ENCODE measurements around the gene AFP. TPM values are rescaled to one million over a fixed set of nuclear protein-coding genes. Genes with fewer than 3 reads are reported as not detected.

The AFP gene
- total RNA-seq, 4 donors from 2014 or later = not detected

DNA sequence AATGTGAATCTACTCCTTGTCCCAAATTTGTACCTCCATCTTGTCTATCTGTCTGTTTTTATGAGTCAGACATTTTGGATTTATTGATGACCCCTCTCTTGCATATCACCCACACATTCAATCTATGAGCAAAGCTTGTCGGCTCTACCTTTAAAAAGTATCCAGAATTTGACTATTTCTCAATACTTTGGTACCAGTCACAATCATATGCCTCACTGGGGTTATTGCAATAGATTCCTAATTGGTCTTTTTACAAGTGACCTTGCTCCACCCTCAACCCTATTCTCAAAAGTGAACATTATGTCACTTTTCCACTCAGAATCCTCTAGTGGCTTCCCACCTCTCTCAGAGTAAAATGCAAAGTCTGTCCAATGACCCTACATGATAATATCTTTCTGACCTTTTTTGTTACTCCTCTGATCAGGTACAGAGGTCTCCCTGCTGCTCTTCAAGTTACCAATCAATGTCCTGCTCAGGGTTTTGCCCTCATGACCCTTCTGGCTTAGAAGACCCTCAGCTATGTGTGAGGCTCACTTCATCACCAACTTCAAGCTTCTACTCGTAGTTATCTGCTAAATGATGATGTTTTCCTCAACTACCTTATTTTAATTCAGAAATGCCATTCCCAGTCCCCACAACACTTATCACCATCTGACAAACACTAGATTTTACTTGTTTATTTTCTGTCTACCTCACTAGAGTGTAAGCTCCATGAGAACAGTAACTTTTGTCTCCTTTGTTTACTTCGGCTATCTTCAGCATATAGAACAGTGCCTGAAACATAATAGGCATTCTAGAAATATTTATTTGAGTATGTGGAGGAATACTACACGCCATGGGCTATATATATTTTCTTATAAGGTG, 22.4 kb downstream of the AFP start:
- no peak for DNase-seq (ENCODE audit: low spot score in 2 of 2)
- Histone ChIP-seq H3K27ac (no peak overlapping the region), H3K27me3 (no peaks in the 10 kb centered on the region), H3K4me1 (no peaks in the 10 kb centered on the region), H3K4me3 (no peak overlapping the region), H3K9me3 (no peaks in the 10 kb centered on the region), H3K36me3 (no peaks in the 10 kb centered on the region)
- TF ChIP-seq EP300 (IDR thresholded peaks at IDR 0.05) (no peak), POLR2A (IDR thresholded peaks at IDR 0.05) (no peak)
- TF ChIP-seq, protein P1, sequence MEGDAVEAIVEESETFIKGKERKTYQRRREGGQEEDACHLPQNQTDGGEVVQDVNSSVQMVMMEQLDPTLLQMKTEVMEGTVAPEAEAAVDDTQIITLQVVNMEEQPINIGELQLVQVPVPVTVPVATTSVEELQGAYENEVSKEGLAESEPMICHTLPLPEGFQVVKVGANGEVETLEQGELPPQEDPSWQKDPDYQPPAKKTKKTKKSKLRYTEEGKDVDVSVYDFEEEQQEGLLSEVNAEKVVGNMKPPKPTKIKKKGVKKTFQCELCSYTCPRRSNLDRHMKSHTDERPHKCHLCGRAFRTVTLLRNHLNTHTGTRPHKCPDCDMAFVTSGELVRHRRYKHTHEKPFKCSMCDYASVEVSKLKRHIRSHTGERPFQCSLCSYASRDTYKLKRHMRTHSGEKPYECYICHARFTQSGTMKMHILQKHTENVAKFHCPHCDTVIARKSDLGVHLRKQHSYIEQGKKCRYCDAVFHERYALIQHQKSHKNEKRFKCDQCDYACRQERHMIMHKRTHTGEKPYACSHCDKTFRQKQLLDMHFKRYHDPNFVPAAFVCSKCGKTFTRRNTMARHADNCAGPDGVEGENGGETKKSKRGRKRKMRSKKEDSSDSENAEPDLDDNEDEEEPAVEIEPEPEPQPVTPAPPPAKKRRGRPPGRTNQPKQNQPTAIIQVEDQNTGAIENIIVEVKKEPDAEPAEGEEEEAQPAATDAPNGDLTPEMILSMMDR (IDR thresholded peaks at IDR 0.05) = no peak
- WGBS, 2 donors = 83% methylated on average over 4 of the region's 4 CpGs

DNA sequence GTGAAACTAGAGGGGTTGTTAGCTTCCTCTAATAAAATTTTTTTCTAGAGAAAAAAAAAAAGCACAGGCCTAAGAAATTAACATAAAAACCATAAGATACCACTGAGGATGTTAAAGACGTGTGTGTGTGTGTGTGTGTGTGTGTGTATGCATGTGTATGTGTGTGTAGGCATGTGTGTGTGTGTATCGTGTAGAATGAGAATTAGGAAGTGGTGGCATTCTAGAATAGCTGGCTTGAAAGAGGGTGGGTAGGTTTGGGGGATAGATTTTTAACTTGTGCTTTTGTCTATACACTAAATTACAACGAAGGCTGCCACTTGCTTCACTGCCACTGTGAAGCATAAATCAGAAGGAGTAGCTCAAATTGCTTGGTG, 23.0 kb downstream of the AFP start:
- H3K36me3 ChIP-seq = no peaks in the 10 kb centered on the region
- no peak overlapping the region for H3K27ac ChIP-seq
- no peaks in the 10 kb centered on the region for H3K27me3 ChIP-seq
- DNase-seq (ENCODE audit: low spot score in 2 of 2) = no peak
- H3K9me3 ChIP-seq = no peaks in the 10 kb centered on the region
- H3K4me3 ChIP-seq = no peak overlapping the region
- no peak for TF ChIP-seq EP300 (IDR thresholded peaks at IDR 0.05)
- TF ChIP-seq, protein P1 (IDR thresholded peaks at IDR 0.05) = no peak
- TF ChIP-seq POLR2A (IDR thresholded peaks at IDR 0.05) = no peak
- no peaks in the 10 kb centered on the region for H3K4me1 ChIP-seq
- WGBS, 2 donors = 65 to 69% methylated on average over 3 of the region's 3 CpGs

DNA sequence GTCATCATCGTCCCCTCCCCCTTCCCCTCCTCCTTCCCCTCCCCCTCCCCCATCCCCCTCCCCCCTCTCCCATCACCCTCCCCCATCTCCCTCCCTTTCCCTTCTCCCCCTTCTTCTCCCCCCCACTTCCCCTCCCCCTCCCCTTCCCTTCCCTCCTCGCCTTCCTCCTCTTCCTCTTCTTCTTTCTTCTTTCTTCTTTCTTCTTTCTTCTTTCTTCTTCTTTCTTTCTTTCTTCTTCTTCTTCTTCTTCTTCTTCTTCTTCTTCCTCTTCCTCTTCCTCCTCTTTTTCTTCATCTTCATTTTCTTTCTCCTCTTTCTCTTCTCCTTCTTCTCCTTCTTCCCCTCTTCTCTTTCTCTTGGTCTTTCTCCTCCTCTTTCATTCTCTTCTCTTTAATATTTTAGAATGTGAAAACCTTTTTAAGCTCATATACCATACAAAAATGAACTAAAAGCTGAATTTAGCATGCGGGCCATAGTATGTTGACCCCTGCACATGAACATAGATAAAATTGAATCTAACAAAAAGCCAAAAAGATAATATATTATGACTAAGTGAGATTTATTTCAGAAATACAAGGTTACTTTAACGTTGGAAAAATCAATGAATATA, 25.0 kb downstream of the AFP start:
- Histone ChIP-seq H3K4me3 (no peak overlapping the region), H3K27ac (no peak overlapping the region), H3K4me1 (no peaks in the 10 kb centered on the region), H3K36me3 (no peaks in the 10 kb centered on the region), H3K27me3 (no peaks in the 10 kb centered on the region), H3K9me3 (no peaks in the 10 kb centered on the region)
- DNase-seq (ENCODE audit: low spot score in 2 of 2) = no peak
- TF ChIP-seq POLR2A (IDR thresholded peaks at IDR 0.05) (no peak), EP300 (IDR thresholded peaks at IDR 0.05) (no peak)
- TF ChIP-seq, protein P1 (IDR thresholded peaks at IDR 0.05) = no peak
- 80% methylated on average over 4 of the region's 4 CpGs for WGBS, 2 donors

DNA sequence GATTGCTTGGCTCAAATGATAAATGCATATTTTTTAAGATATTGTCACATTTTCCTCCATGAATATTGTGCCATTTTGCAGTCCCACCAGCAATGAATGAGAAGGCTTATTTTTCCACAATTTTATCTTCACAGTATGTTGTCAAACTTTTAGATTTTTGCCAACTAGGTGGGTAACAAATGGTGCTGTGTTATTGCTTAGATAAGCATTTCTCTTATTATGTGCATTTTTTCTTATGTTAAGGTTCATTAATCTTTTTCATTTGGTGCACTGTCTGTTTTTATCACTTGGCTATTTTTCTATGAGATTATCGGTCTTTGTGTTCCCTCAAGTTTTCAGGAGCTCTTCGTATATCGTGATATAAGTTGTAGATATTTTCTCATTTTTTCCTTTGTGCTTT, 32.1 kb downstream of the AFP start:
- no peak for DNase-seq (ENCODE audit: low spot score in 2 of 2)
- Histone ChIP-seq H3K36me3 (no peaks in the 10 kb centered on the region), H3K4me1 (no peaks in the 10 kb centered on the region), H3K27ac (no peak overlapping the region), H3K9me3 (peaks cover 0 to 7% (median 0%) of the 10 kb centered on the region in 4 donors), H3K4me3 (no peak overlapping the region), H3K27me3 (no peaks in the 10 kb centered on the region)
- 96 to 98% methylated on average over 3 of the region's 3 CpGs for WGBS, 2 donors
- TF ChIP-seq, protein P1 (IDR thresholded peaks at IDR 0.05) = no peak
- TF ChIP-seq EP300 (IDR thresholded peaks at IDR 0.05) (no peak), POLR2A (IDR thresholded peaks at IDR 0.05) (no peak)

DNA sequence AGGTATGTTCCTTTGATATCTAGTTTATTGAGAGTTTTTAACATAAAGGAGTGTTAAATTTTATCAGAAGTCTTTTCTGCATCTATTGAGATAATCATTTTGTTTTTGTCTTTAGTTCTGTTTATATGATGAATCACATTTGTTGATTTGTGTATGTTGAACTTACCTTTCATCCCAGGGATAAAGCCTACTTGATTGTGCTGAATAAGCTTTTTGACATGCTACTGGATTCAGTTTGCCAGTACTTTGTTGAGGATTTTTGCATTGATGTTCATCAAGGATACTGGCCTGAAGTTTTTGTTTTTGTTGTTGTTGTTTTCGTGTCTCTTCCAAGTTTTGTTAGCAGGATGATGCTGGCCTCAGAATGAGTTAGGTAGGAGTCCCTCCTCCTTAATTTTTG, 34.7 kb downstream of the AFP start:
- no peak for TF ChIP-seq POLR2A (IDR thresholded peaks at IDR 0.05)
- TF ChIP-seq, protein P1 (IDR thresholded peaks at IDR 0.05) = no peak
- TF ChIP-seq EP300 (IDR thresholded peaks at IDR 0.05) = no peak
- 67 to 84% methylated on average over 1 of the region's 1 CpG for WGBS, 2 donors

More for the DNA sequence above, 34.7 kb downstream of the AFP start:
- H3K4me3 ChIP-seq = no peak overlapping the region
- H3K27me3 ChIP-seq = no peaks in the 10 kb centered on the region
- peaks cover 0 to 20% (median 0%) of the 10 kb centered on the region in 4 donors for H3K9me3 ChIP-seq
- DNase-seq (ENCODE audit: low spot score in 2 of 2) = no peak
- H3K27ac ChIP-seq = no peak overlapping the region
- no peaks in the 10 kb centered on the region for H3K4me1 ChIP-seq
- no peaks in the 10 kb centered on the region for H3K36me3 ChIP-seq
